ENCODE data around the gene LCE3E.
"Not testable (repeated sequence)": the region's sequence is repeated elsewhere in the genome, so short reads cannot be mapped to it uniquely, and the experiment has no call there.

Gene LCE3E, protein sequence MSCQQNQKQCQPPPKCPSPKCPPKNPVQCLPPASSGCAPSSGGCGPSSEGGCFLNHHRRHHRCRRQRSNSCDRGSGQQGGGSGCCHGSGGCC

DNA sequence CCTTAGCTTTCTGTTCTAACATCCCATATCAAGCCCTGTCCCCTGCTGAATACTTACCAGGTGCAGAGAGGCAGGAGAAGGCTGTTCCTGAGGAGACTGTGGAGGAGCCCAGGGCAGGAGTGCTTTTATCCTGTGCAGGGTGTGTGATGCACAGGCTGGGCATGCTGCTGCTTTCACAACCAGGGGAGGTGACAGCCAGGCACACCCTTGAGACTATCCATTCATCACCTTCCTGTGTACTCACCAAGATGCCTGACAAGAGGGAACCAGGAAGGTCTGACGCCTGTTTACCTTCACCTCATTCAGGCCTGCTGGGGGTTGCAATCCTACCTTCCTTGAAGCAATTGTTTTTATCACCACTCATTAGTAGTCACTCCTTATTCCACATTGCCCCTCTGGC, at the start of gene LCE3E:
Gene LCE3E, minus strand, starts transcription at position 100 of the 400 bp plus-strand sequence. CDS start 572 bp downstream, outside the sequence.
- DNase-seq = peak in 1 of 3 experiments; percentile 17

DNA sequence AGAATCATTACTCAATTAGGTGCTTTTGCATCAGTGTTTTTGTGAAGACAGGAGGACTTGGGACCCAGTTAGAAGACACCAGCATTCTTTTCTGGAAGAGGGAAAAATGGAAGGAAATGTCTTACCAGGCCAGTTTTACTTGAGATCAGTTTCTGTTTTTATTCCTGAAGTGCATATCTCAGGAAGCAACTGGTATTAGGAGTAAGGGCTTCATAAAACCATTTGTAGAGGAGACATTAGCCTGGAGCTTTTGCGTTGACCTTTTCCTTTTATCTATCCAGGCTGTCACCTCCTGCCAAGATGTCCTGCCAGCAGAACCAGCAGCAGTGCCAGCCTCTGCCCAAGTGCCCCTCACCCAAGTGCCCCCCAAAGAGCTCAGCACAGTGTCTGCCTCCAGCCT, 46.9 kb upstream of the LCE3E start, which contains the start of gene LCE3B:
Gene LCE3B, plus strand, starts transcription at position 301 of the 400 bp plus-strand sequence. Its CDS starts 0 bp downstream, at position 301.
- DNase-seq = no peak

DNA sequence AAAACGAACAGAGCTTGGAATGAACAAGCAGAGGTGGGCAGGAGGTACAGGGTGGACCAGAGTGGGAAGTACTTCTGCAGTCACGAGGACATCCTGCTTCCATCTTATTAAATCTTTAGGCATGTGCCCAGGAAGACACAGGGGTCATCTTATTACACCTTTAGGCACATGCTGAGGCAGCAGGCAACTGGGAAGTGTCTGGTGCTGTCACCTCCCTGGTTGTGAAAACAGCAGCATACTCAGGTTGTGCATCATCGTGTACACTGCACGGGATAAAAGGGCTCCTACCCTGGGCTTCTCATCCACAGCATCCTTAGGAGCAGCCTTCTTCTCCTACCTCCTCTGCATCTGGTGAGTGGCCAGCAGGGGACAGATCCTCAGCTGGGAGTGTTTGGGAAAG, 33.4 kb upstream of the LCE3E start, which contains the start of gene LCE3C:
Gene LCE3C, plus strand, starts transcription at position 301 of the 400 bp plus-strand sequence. CDS start 498 bp downstream, outside the sequence.
- no peak for DNase-seq

DNA sequence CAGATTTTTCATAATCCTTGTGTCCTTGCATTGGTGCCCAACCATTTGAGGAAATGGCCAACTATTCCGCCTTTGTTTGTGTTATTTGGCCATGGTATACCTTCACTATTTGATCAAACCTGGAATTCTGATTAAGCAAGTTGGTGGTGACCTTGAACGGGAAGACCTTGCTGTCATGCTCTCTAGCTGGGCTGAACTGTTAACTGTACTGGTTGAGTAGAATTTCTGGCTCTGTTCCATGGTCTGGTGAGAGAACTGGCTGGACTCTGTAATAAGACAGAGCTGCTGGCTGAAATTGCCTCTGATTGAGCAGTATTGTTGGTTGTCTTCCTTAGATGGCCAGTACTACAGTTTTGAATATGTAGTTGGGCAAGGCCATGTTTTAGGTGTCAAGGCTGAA, 30.4 kb upstream of the LCE3E start:
- no peak for DNase-seq

DNA sequence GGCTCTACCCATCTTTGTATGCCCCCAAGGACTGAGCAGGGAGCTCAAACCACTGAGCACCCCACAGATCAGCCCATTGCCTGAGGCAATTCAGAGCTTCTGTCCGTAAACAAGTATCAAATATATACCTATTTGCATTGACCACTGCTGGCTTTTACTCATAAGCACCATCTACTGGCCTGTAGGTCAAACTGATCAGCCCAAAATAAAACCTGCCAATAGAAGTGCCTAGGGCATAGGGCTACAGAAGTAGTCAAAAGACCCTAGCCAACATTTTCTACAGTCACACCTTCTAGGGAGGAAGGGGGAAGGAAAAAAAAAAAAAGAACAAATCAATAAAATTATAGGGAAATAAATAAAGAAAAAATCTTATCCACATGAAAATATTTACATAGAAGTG, 19.0 kb upstream of the LCE3E start:
- no peak for DNase-seq

DNA sequence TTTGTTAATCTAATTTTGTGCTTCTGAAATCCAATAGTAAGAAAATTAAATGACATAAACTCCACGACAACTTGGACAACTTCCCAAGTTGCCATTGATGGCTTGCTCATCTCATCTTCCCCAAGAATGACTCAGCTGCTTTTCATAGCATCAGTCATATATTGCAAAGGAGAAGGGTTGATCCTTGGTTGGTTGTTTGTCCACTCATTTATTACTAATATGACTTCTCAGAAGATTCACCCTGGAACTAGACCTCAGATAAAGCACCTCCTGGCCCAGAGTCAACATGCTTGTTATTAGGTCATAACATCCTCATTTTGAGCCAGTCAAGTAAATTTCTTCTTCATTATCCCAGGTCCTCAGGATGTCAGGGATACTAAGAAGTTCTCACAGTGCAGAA, 16.1 kb upstream of the LCE3E start:
- DNase-seq = no peak

DNA sequence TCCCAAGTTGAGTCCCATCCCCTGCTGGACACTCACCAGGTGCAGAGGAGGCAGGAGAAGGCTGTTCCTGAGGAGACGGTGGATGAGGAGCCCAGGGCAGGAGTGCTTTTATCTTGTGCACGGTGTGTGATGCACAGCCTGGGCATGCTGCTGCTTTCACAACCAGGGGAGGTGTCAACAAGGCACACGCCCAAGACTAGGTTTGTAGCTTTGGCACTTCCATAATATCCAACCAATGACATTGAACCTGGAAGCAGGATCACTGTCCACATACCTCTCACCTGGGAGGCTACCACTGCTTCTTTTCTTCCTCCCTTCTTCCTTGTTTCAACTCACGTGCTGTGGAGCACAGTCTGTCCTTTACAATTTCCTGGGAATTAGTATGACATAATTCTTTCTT, 13.9 kb upstream of the LCE3E start, which contains the start of gene LCE3D:
Gene LCE3D, minus strand, starts transcription at position 84 of the 400 bp plus-strand sequence. CDS start 580 bp downstream, outside the sequence.
- DNase-seq = no peak

DNA sequence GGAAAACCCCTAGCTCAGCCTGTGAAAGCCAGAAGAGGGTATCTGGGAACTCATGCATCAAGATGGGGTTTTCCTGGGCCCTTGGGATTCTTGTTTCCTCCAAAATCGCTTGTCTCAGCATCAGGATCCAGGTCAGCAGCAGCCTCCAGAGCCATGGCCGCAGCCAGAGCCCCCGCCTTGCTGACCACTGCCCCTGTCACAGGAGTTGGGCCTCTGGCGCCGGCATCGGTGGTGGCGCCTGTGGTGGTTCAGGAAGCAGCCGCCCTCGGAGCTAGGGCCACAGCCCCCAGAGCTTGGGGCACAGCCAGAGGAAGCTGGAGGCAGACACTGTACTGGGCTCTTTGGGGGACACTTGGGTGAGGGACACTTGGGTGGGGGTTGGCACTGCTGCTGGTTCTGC, 12.9 kb upstream of the LCE3E start:
- DNase-seq = not testable (repeated sequence)

DNA sequence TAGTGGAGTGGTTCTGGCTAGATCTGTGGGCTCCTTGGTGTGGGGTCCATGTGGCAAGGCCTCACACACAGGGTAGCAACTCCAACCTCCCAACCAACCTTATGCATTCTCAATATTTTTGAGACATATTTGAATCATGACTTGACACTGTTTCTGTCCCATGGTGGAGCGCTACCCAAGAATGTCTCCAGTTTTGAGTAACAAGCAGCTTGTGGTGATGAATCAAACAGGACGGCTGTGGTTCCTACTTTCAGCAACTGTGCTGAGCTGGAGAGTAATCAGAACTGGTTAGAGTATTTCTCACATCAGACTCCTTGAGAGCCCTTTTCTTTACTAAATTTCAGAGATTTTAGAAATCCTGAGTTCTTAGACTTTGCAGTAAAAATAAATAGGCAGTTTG, 10.6 kb upstream of the LCE3E start:
- no peak for DNase-seq

DNA sequence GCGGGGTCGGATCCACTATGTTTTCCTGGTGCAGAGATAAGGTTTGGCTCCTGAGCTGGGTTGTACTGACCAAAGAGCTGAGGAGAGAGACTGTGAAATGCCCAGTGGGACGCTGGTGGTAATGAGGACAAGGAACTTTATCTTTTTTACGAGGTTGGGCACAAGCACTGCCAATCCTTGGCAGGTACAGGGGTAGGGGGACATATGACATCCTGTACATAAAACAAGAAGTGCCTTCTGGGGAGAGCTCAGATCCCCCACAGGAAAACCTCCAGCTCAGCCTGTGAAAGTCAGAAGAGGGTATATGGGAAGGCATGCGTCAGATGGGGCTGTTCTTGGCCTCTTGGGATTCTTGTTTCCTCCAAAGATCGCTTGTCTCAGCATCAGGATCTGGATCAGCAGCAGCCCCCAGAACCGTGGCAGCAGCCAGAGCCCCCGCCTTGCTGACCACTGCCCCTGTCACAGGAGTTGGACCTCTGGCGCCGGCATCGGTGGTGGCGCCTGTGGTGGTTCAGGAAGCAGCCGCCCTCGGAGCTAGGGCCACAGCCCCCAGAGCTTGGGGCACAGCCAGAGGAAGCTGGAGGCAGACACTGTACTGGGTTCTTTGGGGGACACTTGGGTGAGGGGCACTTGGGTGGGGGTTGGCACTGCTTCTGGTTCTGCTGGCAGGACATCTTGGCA, 905 bp downstream of the LCE3E start:
- no peak for DNase-seq

DNA sequence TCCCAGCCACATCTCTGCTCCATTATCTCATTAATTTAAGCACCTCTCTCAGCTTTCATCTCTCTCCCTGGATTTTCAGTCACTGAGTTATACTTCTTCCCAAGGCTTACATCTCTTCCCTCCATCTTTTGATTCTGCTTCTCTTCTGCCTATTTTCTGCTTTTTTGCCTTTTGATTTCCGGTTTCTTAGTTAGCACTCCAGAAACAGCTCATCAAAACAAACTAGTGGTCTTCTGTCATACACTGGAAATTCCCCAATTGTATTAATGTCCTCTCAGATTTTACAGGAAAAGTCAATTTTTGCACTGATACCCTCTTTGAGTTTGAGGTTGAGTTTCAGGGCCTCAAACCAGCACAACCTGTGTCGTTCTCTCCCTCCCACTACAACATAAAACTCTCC, 1.5 kb downstream of the LCE3E start:
- DNase-seq = no peak

DNA sequence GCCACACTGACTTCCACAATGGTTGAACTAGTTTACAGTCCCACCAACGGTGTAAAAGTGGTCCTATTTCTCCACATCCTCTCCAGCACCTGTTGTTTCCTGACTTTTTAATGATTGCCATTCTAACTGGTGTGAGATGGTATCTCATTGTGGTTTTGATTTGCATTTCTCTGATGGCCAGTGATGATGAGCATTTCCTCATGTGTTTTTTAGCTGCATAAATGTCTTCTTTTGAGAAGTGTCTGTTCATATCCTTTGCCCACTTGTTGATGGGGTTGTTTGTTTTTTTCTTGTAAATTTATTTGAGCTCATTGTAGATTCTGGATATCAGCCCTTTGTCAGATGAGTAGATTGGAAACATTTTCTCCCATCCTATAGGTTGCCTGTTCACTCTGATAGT, 18.2 kb downstream of the LCE3E start:
- DNase-seq = not testable (repeated sequence)

DNA sequence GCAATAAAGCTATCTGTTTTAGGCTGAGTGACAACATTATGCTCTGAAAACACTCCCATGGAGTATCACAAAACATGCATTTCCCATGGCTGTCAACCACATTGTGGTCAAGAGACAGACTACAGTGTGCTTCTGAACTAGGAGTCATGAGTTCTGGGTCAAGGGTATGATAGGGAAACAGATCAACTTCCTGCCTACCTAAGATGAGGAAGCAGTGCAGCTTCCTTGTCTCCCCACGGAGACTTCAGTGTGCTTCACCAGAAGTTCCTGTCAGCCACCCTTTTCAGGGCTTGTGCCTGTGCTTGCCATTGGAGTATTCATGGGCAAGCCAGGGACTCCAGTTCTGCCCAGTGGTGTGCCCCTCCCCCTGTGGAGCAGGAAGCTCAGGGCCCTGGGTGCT, 19.9 kb downstream of the LCE3E start:
- DNase-seq = no peak

DNA sequence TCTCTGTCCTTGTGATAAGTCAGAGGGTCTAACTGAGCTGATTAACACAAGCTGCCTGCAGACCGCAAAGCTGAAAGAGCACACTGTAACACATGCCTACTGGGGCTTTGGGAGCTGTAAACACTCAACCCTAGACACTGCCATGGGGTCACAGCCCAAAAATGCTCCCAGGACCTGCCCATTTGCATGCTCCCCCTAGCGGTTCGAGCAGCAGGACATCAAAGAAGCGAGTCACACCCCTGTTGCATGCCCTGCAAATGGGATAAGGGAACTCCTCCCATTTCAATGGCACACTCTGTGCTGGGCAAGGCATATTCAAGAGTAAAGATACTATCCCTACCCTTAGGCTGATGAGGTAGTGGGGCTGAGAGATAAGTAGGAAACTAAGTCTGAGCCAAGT, 22.8 kb downstream of the LCE3E start:
- DNase-seq = no peak

DNA sequence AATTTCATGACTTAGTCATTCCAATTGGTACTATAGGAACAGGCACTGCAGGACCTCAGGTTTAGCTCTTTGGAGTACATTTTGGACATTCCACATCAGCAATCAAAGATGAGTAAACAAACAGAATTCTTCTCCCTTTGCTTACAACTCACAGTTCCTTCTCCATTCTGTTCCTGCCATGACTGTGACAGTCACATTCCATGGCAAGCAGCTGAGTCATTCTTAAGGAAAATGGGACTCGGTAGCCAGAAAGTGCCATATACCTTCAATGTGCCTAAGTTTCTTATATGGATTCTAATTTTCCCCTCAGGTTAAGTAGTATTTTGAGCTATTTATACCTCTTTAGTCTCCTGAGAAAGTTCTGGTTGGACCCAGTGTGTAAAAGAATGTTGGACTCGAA, 26.7 kb downstream of the LCE3E start:
- no peak for DNase-seq

DNA sequence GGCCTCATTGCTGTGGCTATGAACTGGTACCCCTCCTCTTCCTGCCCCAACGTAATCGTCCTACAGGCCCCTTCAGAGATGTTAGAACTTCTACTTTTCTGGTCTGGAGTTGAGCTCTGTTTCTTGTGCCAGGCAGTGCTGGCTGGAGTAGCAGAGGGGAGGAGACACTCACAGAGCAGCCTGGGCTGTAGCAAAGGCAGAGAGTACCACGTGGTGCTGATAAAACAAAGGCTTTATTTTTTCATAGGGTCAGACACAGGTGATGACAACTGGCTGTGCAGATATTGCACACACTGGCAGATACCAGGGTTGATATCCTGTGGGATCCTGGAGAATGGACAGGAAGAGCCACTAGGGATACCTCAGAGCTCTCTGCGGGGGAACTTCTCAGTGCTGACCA, 29.1 kb downstream of the LCE3E start:
- DNase-seq = no peak

DNA sequence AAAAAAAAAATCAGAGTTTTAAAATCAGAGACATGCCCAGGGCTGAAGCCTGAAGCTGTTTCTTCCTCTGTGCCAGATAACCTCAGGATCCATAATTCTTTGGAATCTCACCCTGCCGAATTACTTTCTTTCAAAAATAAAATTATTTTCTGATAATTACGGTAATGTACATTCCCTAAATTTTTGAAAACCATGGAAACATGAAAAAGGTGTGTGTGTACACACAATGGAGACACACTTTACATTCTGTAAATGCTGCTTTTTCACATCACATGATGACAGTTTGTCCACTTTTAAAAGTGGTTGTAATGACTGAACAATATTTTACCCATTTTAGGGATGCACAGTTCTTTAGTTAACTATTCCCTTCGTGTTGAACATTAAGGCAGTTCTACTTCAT, 30.8 kb downstream of the LCE3E start:
- DNase-seq = no peak

DNA sequence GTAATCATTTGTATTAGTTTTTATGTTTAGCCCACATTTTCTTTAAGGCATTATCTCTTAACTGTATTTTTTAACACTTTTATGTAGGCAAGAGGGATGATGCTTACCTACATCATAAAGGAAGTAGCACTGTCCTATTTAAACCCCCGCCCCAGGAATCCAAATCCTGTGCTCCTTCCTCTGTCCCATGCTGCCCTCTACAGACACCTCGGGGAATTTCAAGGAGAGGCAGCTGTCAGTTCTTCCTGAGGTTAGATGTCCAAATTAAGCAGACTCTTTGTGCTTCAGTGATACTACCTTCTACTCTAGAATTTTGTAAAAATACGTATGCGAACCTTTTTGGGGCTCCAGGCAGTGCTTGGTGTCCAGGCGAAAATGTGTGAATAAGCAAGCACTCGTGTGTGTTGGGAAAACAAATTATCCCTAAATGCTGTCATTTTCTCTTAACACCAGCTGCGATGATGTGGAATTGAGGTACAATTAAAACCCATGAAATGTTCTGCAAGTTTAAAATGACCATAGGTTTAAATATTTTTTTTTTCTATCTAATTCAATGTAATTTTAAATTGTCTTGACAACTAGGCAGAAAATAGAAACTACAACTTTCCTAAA, 33.1 kb downstream of the LCE3E start:
- DNase-seq = peak; percentile 16 to 63 (median 38)

DNA sequence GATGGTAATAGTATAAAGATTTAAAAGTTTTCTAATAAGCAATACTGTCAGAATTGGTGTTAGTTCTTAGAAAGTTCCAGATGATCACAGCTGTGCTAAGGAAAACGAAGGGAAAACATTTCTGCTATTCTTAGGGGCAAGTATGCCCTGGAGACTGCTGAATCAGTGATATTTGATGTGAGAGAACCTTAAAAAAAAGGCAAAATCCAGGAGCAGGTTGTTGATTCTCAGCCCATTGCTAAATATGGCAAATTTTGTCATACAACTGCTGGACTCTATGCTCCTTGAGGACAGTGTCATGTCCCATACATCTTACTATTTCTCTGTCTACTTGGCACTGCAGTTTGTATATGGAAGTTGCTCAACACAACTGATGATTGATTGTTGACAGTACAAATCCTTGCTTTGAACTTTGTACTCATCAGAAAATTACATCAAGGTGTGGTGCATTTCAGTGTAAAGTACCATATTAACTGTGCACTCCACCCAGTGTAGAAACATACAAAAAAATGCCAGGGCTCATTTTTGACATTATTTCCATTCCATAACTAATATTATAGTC, 41.4 kb downstream of the LCE3E start:
- no peak for DNase-seq

DNA sequence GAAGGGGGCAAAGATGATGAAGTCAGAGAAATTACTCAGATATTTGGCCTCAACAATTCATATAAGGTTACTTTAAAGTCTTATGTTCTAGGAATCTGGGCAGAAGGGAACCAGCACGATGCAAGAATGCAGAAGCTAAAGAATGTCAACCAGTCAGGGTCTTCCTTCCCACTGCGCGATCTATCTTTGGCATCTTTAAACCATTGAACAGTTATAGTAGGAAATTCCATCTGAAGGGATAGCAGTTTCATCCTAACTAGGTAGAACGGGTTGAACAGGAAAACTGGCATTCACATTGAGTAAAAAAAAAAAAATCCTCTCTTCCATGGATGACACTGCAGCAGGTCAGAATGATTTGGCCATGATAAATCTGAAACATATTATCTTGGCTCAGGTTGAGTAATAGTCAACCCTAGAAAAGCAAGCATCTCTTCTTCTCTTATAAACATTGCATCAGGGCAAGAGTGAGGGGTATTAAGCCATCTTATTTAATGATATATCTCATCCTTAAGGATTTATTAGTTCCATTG, 46.0 kb downstream of the LCE3E start:
- DNase-seq = no peak

DNA sequence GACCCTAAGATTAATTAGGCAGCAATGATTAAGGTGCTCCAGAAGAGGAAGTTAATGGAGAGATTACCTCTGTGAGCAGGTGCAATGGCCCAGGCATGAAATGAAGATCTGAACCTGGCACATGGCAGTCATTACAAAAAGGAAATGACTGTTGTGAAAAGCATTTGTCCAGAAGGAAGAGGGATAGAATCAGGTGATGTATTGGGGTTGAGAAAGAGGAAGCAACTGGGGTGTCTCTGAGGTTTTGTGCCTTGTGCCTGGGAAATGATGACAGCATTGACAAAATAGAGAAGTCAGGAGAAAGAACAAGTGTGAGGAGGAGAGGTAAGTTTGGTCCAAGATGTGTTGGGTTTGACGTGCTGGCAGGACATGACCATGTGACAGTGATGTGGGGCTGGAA, 46.7 kb downstream of the LCE3E start:
- no peak for DNase-seq

DNA sequence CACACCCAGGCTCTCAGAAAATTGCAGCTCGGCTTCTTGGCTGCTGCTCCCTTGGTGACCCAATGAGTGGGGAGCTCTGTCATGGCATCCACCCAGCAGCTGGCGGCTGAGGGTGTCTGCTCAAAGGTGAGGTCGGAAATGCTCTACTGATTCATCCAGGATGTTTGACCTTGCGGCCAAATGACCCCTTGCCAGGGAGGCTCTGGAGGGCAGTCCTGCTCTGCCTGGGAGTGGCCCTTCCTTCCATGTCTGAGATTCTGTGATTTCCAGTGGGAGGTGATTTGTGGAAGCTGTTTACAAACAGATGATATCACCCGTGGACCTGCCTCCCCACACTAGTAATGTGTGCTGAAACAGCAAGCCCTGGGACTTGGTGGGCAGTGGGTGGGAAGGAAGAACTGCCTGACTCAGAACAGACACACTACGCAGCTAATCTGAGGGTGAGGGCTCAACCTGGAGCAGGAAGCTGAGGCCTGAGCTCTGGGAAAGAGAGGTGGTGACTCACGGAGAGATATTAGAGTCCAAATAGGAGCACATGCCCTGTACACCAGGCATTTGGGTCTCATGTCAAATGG, 49.3 kb downstream of the LCE3E start:
- no peak for DNase-seq

DNA sequence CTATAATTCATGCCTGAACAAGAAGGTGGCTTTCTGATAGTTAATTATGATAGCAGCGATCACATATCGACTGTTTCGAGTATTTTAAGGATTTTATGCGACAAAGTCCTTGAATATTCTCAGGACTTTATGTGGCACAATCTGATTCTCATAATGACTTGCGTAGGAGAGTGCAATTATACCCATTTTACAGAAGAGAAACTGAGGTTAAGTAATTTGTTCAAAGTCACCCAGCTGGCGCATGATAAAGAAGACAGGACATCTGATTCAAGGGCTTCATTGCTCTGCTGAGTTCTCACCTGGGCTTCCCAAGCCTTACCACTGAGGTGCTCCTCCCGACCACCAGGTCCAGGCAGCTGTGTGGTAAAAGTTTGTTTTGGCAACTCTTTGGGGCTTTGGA, 50.5 kb downstream of the LCE3E start:
- no peak for DNase-seq

Data from NCI-H1417 (cell line).